ENCODE results near the gene PTPRM.

The PTPRM gene

GRCh38 chr18:7638321-7638720 lies 71.2 kb downstream of the PTPRM start:
- no peaks in the 10 kb centered on the region for H3K79me2 ChIP-seq (ENCODE audit: insufficient read depth, low read depth)
- no peak overlapping the region for H3K4me3 ChIP-seq (IDR thresholded peaks at IDR 0.05; ENCODE audit: insufficient read depth, low read depth, low read length)
- TF ChIP-seq, protein P1, sequence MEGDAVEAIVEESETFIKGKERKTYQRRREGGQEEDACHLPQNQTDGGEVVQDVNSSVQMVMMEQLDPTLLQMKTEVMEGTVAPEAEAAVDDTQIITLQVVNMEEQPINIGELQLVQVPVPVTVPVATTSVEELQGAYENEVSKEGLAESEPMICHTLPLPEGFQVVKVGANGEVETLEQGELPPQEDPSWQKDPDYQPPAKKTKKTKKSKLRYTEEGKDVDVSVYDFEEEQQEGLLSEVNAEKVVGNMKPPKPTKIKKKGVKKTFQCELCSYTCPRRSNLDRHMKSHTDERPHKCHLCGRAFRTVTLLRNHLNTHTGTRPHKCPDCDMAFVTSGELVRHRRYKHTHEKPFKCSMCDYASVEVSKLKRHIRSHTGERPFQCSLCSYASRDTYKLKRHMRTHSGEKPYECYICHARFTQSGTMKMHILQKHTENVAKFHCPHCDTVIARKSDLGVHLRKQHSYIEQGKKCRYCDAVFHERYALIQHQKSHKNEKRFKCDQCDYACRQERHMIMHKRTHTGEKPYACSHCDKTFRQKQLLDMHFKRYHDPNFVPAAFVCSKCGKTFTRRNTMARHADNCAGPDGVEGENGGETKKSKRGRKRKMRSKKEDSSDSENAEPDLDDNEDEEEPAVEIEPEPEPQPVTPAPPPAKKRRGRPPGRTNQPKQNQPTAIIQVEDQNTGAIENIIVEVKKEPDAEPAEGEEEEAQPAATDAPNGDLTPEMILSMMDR (conservative IDR thresholded peaks at IDR 0.05; ENCODE audit: low read depth, low read length) = no peak
- no peaks in the 10 kb centered on the region for H3K36me3 ChIP-seq (ENCODE audit: insufficient read depth)
- H3K9ac ChIP-seq = no peak overlapping the region
- no peaks in the 10 kb centered on the region for H3K27me3 ChIP-seq (ENCODE audit: insufficient read depth, low read depth)
- H3K4me2 ChIP-seq = no peak overlapping the region
- H2AFZ ChIP-seq (ENCODE audit: low read depth) = no peak overlapping the region
- H3K27ac ChIP-seq = no peak overlapping the region
- H3K4me1 ChIP-seq (ENCODE audit: low read depth, poor library complexity, severe bottlenecking) = no peaks in the 10 kb centered on the region
- H4K20me1 ChIP-seq (ENCODE audit: insufficient read depth) = no peaks in the 10 kb centered on the region

GRCh38 chr18:7641813-7642212 lies 74.7 kb downstream of the PTPRM start:
- no peaks in the 10 kb centered on the region for H3K79me2 ChIP-seq (ENCODE audit: insufficient read depth, low read depth)
- H3K27ac ChIP-seq = no peak overlapping the region
- no peak overlapping the region for H2AFZ ChIP-seq (ENCODE audit: low read depth)
- no peaks in the 10 kb centered on the region for H4K20me1 ChIP-seq (ENCODE audit: insufficient read depth)
- H3K4me1 ChIP-seq (ENCODE audit: low read depth, poor library complexity, severe bottlenecking) = no peaks in the 10 kb centered on the region
- no peak overlapping the region for H3K9ac ChIP-seq
- no peak overlapping the region for H3K4me2 ChIP-seq
- no peak overlapping the region for H3K4me3 ChIP-seq (IDR thresholded peaks at IDR 0.05; ENCODE audit: insufficient read depth, low read depth, low read length)
- H3K36me3 ChIP-seq (ENCODE audit: insufficient read depth) = no peaks in the 10 kb centered on the region
- H3K27me3 ChIP-seq (ENCODE audit: insufficient read depth, low read depth) = no peaks in the 10 kb centered on the region
- TF ChIP-seq, protein P1 (conservative IDR thresholded peaks at IDR 0.05; ENCODE audit: low read depth, low read length) = no peak

DNA sequence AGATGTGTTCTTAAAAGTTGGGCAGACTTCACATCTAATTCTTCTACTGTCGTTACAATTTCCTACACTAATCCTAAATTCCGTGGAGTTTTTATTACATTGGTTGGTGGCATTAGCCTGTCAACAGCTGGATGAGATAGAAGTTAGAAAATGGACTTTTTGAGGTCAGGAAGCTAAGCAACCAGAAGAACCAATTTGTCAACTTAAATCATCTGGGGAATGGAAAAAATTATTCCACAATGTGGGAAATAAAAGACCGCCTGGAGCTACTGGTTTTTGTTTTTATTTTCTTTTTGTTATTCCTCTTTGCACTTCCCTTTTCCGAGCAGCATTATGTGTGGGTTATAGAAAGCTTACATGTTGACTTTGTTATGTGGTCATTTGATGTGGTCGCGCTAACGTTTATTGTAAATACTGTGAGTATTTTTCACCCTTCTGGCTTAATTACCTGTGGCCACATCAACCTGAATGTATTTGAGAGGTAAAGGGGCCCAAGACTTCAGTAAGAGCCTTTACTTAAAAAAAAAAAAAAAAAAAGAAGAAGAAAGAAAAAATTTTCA lies 75.3 kb downstream of the PTPRM start:
- no peaks in the 10 kb centered on the region for H4K20me1 ChIP-seq (ENCODE audit: insufficient read depth)
- no peaks in the 10 kb centered on the region for H3K4me1 ChIP-seq (ENCODE audit: low read depth, poor library complexity, severe bottlenecking)
- H3K27ac ChIP-seq = no peak overlapping the region
- no peaks in the 10 kb centered on the region for H3K36me3 ChIP-seq (ENCODE audit: insufficient read depth)
- no peak overlapping the region for H2AFZ ChIP-seq (ENCODE audit: low read depth)
- H3K79me2 ChIP-seq (ENCODE audit: insufficient read depth, low read depth) = no peaks in the 10 kb centered on the region
- no peak overlapping the region for H3K9ac ChIP-seq
- no peak overlapping the region for H3K4me3 ChIP-seq (IDR thresholded peaks at IDR 0.05; ENCODE audit: insufficient read depth, low read depth, low read length)
- no peaks in the 10 kb centered on the region for H3K27me3 ChIP-seq (ENCODE audit: insufficient read depth, low read depth)
- TF ChIP-seq, protein P1 (conservative IDR thresholded peaks at IDR 0.05; ENCODE audit: low read depth, low read length) = no peak
- H3K4me2 ChIP-seq = no peak overlapping the region

GRCh38 chr18:7645756-7646155 lies 78.6 kb downstream of the PTPRM start:
- no peaks in the 10 kb centered on the region; the same call in 1 of the 2 replicates for H3K79me2 ChIP-seq (ENCODE audit: insufficient read depth, low read depth)
- no peak overlapping the region for H3K4me3 ChIP-seq (IDR thresholded peaks at IDR 0.05; ENCODE audit: insufficient read depth, low read depth, low read length)
- H3K27ac ChIP-seq = no peak overlapping the region
- no peak overlapping the region for H3K9ac ChIP-seq
- TF ChIP-seq, protein P1 (conservative IDR thresholded peaks at IDR 0.05; ENCODE audit: low read depth, low read length) = no peak
- no peak overlapping the region for H2AFZ ChIP-seq (ENCODE audit: low read depth)
- no peaks in the 10 kb centered on the region for H4K20me1 ChIP-seq (ENCODE audit: insufficient read depth)
- H3K4me1 ChIP-seq (ENCODE audit: low read depth, poor library complexity, severe bottlenecking) = peaks cover 3% of the 10 kb centered on the region
- H3K36me3 ChIP-seq (ENCODE audit: insufficient read depth) = no peaks in the 10 kb centered on the region
- no peak overlapping the region for H3K4me2 ChIP-seq
- no peaks in the 10 kb centered on the region for H3K27me3 ChIP-seq (ENCODE audit: insufficient read depth, low read depth)

Measured in KMS-11 (cell line).